Measurements from ENCODE around the gene FBXL19.

FBXL19 gene

DNA sequence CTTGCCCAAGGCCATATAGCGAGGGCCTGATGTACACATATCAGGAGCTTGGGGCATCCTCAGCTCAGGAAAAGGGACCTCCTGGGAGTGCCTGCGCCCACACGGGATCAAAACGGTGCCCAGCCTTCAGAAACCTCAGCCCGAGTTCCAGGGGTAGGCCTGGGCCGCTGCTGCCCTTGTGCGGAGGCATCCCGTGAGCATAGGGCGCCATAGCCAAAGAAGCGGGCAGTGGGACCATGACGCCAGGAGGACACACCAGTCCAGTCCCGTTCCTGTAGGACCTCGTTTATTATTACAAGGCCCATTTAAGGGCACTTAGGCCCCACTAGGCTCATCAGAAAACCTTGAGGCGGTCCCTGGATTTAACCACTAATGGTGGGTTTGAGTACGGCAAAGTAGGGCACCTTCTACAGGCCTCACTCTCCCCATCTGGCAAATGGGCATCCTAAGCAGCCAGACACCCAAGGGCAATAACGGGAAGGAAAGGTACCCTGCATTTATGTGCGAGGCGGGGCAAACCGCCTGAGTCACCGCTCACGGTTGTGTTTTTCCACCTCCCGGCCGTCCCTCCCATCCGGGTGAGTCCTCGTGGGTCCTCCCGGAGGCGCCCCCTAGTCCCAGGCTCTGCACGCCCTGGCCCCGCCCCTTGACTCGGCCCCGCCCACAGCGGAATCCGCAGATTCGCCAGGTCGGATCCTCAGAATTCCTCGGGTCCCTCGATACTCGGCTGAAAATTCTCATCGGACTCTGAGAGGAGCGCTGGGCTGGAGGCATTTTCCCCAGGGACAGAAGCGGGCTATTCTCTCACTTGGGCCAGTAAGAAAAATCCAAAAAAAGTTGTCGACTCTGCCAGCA lies 33.5 kb downstream of the FBXL19 start:
- Histone ChIP-seq H3K4me1 (peaks cover 24 to 34% (median 32%) of the 10 kb centered on the region in 10 experiments), H3K27me3 (no peaks in the 10 kb centered on the region)

DNA sequence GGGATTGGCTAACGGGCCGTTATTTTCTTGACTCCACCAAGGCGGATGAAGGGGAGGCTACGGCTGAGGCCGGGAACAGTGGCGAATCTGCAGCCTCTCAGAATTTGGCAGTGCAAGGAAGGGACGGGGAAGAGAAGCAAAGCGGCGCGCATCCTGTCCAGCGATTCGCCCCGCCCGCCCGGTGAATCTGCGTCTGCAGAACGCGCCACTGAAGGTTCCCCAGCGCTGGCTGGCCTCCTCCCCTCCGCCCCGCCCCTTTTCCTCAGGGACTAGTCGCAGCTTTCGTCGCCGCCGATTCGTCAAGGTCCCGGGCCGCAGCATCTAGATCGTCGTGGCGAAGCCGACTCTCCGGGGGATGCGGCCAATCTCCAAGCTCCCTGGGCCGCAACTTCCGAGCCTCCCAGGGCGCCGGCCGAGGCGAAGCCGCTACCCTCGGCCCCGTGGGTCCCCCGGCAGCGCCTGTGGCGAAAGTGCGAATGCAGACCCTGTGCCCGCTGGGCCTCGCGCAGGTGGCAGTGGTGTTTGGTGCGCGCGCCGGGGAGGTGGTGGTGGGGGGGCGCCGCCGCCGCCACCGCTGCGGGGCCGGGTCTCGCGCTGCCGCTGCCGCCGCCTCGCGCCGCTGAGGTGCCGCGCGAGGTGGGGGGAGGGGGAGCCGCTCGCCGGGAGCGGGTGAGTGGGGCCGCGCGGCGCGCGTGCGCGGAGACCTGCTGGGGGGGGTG lies 34.2 kb downstream of the FBXL19 start, which contains the start of gene SETD1A:
Gene SETD1A (plus strand): TSS at position 299 of the 719 bp plus-strand sequence. CDS start 978 bp downstream, outside the sequence.
- TF ChIP-seq Cebpa-rat (IDR thresholded peaks at IDR 0.05): no peak
- peak within 1 kb of the TSS; percentile 88 to 98 (median 94) for H3K4me2 ChIP-seq

More for the DNA sequence above, 33.5 kb downstream of the FBXL19 start:
- H3K4me2 ChIP-seq: peak overlapping the region; percentile 62 to 83 (median 73)
- no peak for TF ChIP-seq Cebpa-rat (IDR thresholded peaks at IDR 0.05)
- peak overlapping the region; percentile 68 to 84 (median 76) for H3K4me3 ChIP-seq
- peak overlapping the region; percentile 96 to 100 (median 100) for H3K9ac ChIP-seq
- peaks cover 23 to 55% (median 35%) of the 10 kb centered on the region in 11 experiments for H4K20me1 ChIP-seq
- H3K36me3 ChIP-seq: peaks cover 37 to 68% (median 51%) of the 10 kb centered on the region in 11 experiments
- H3K9me3 ChIP-seq (replicated peaks in 1 of 11): no peaks in the 10 kb centered on the region
- H3K27ac ChIP-seq: peak overlapping the region; percentile 98 to 100 (median 100)

DNA sequence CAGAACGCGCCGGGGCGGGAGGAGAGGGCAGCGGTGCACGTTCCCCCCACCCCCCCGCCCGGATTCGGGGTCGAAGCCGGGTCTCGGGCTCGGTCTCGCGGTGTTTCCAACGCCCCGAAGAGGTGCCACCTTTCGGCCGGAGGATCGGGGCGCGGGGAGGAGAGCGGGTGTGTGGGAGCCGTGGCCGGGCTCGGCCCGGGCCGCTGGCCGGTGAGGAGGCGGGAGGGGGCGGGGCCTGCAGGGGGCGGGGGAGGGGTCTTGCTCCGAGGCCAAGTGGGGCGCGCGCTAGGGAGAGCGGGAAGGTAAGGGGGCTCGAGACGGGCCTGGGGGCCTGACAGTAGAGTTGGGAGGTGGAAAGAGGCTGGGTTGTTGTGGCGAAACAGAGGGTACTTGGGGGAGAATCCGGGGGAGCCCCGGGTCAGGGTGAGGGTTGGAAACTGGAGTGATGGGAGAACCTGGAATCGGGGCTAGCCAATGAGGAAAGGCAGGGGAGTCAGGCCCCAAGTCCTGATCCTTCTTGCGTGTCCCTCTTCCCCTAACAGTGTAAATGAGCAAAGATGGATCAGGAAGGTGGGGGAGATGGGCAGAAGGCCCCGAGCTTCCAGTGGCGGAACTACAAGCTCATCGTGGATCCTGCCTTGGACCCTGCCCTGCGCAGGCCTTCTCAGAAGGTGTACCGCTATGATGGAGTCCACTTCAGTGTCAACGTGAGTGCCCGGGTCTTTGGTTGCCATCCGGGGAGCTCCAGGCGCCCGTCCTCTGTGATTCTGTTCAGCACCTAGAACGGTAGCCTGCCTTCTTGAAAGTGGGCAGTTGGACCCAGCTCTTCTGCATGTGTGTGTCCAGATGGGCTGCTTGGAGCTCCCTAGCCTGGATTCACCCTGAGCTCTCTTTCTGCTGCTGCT lies 35.1 kb downstream of the FBXL19 start:
- TF ChIP-seq Cebpa-rat (IDR thresholded peaks at IDR 0.05): no peak
- peak overlapping the region; percentile 96 to 100 (median 100) for H3K9ac ChIP-seq
- H3K27me3 ChIP-seq: no peaks in the 10 kb centered on the region
- H3K4me3 ChIP-seq: peak overlapping the region; percentile 68 to 84 (median 76)
- peaks cover 49 to 73% (median 54%) of the 10 kb centered on the region in 11 experiments for H3K36me3 ChIP-seq
- H4K20me1 ChIP-seq: peaks cover 23 to 57% (median 38%) of the 10 kb centered on the region in 11 experiments
- peaks cover 18 to 26% (median 23%) of the 10 kb centered on the region in 10 experiments for H3K4me1 ChIP-seq
- no peaks in the 10 kb centered on the region for H3K9me3 ChIP-seq (replicated peaks in 1 of 11)
- H3K27ac ChIP-seq: peak overlapping the region; percentile 98 to 100 (median 100); a peak in 21 of 22 replicates
- peak overlapping the region; percentile 88 to 98 (median 94) for H3K4me2 ChIP-seq

More for the DNA sequence above, 34.2 kb downstream of the FBXL19 start, which contains the start of gene SETD1A:
- Histone ChIP-seq H4K20me1 (peaks cover 23 to 59% (median 38%) of the 10 kb centered on the region in 11 experiments), H3K4me1 (peaks cover 24 to 33% (median 31%) of the 10 kb centered on the region in 10 experiments), H3K9me3 (replicated peaks in 1 of 11) (no peaks in the 10 kb centered on the region), H3K4me3 (peak within 1 kb of the TSS; percentile 68 to 84 (median 76)), H3K36me3 (peaks cover 45 to 73% (median 54%) of the 10 kb centered on the region in 11 experiments), H3K27ac (peak within 1 kb of the TSS; percentile 98 to 100 (median 100)), H3K9ac (peak within 1 kb of the TSS; percentile 96 to 100 (median 100)), H3K27me3 (no peaks in the 10 kb centered on the region)

- H3K27me3 ChIP-seq: no peaks in the 10 kb centered on the region
- peaks cover 11 to 22% (median 18%) of the 10 kb centered on the region in 10 experiments for H3K4me1 ChIP-seq
- H3K27ac ChIP-seq: no peak overlapping the region
- peak overlapping the region in 1 of 11 experiments; percentile 9; a peak in 1 of 22 replicates for H3K9ac ChIP-seq
- H3K36me3 ChIP-seq: peaks cover 74 to 79% (median 77%) of the 10 kb centered on the region in 11 experiments
- no peak overlapping the region for H3K4me3 ChIP-seq
- TF ChIP-seq Cebpa-rat (IDR thresholded peaks at IDR 0.05): no peak
- no peak overlapping the region for H3K4me2 ChIP-seq
- H4K20me1 ChIP-seq: peaks cover 0 to 73% (median 39%) of the 10 kb centered on the region in 11 experiments; a peak in 19 of 22 replicates
- H3K9me3 ChIP-seq (replicated peaks in 1 of 11): no peaks in the 10 kb centered on the region
These were observed 38.0 kb downstream of the FBXL19 start for GRCh38 chr16:30961384-30961783.

DNA sequence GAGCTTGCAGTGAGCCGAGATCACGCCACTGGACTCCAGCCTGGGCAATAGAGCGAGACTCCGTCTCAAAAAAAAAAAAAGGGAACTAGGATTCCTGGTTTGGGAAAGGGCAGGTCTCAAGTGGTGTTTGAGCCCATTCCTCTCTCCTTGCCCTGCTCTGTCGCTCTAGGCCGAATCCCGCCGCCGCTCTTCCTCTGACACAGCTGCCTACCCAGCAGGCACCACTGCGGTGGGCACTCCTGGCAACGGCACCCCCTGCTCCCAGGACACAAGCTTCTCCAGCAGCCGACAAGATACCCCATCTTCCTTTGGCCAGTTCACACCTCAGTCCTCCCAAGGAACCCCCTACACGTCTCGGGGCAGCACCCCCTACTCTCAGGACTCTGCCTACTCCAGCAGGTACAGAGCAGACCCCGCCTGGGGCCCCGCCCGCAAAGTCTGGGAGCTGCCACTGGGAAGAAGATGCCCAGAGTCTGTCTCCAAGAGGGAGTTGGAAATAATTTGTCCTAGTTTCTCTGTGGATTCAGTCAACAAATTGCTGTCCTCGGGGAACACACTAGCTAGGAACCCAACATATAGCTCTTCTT lies 40.6 kb downstream of the FBXL19 start:
- H4K20me1 ChIP-seq: peaks cover 0 to 78% (median 34%) of the 10 kb centered on the region in 11 experiments; a peak in 19 of 22 replicates
- H3K9me3 ChIP-seq (replicated peaks in 1 of 11): no peaks in the 10 kb centered on the region
- no peak overlapping the region for H3K4me3 ChIP-seq
- TF ChIP-seq Cebpa-rat (IDR thresholded peaks at IDR 0.05): no peak
- no peak overlapping the region for H3K9ac ChIP-seq
- peaks cover 5 to 11% (median 6%) of the 10 kb centered on the region in 10 experiments for H3K4me1 ChIP-seq
- no peak overlapping the region for H3K4me2 ChIP-seq
- H3K27ac ChIP-seq: no peak overlapping the region
- H3K36me3 ChIP-seq: peaks cover 94 to 100% (median 99%) of the 10 kb centered on the region in 11 experiments
- H3K27me3 ChIP-seq: no peaks in the 10 kb centered on the region

DNA sequence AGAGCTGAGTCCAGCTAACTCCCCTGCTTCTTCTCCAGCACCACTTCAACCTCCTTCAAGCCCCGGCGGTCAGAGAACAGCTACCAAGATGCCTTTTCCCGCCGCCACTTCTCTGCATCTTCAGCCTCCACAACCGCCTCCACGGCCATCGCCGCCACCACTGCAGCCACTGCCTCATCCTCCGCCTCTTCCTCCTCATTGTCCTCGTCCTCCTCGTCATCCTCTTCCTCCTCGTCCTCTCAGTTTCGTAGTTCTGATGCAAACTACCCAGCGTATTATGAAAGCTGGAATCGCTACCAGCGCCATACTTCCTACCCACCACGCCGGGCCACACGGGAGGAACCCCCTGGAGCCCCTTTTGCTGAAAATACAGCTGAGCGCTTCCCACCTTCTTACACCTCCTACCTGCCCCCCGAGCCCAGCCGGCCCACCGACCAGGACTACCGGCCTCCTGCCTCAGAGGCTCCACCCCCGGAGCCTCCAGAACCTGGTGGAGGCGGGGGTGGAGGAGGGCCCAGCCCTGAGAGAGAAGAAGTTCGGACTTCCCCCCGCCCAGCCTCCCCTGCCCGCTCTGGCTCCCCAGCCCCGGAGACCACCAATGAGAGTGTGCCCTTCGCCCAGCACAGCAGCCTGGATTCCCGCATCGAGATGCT lies 41.3 kb downstream of the FBXL19 start:
- no peak overlapping the region for H3K4me2 ChIP-seq
- 0 out of 22 replicates have a peak overlapping the region, but pooled peaks of 1 of the 11 experiments have one; percentile 3 for H3K9ac ChIP-seq
- H3K27me3 ChIP-seq: no peaks in the 10 kb centered on the region
- peaks cover 0 to 78% (median 27%) of the 10 kb centered on the region in 11 experiments; a peak in 17 of 22 replicates for H4K20me1 ChIP-seq
- peaks cover 0 to 4% (median 0%) of the 10 kb centered on the region in 10 experiments; a peak in 4 of 20 replicates for H3K4me1 ChIP-seq
- H3K4me3 ChIP-seq: no peak overlapping the region
- no peaks in the 10 kb centered on the region for H3K9me3 ChIP-seq (replicated peaks in 1 of 11)
- H3K36me3 ChIP-seq: peaks cover 94 to 100% (median 99%) of the 10 kb centered on the region in 11 experiments
- no peak for TF ChIP-seq Cebpa-rat (IDR thresholded peaks at IDR 0.05)
- H3K27ac ChIP-seq: no peak overlapping the region

DNA sequence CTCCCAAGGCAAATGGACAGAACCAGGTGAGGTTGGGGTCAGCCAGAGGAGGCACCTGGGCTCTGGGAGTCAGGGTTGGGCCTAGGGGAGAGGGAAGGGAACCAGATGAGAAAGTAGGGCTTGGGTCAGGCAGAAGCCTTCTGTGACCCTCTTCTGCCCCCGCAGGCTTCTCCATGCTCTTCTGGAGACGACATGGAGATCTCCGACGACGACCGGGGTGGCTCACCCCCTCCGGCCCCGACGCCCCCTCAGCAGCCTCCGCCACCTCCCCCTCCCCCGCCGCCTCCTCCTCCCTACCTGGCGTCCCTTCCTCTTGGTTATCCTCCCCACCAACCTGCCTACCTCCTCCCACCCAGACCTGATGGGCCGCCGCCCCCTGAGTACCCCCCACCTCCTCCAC lies 42.1 kb downstream of the FBXL19 start:
- H3K9ac ChIP-seq: no peak overlapping the region
- no peak for TF ChIP-seq Cebpa-rat (IDR thresholded peaks at IDR 0.05)
- no peaks in the 10 kb centered on the region for H3K4me1 ChIP-seq
- H4K20me1 ChIP-seq: peaks cover 0 to 81% (median 23%) of the 10 kb centered on the region in 11 experiments; a peak in 17 of 22 replicates
- H3K4me3 ChIP-seq: no peak overlapping the region
- H3K27me3 ChIP-seq: no peaks in the 10 kb centered on the region
- H3K9me3 ChIP-seq (replicated peaks in 1 of 11): no peaks in the 10 kb centered on the region
- H3K4me2 ChIP-seq: no peak overlapping the region
- peaks cover 94 to 100% (median 99%) of the 10 kb centered on the region in 11 experiments for H3K36me3 ChIP-seq
- H3K27ac ChIP-seq: no peak overlapping the region
